ENCODE results near the gene RPS19BP1. TPM values are rescaled to one million over a fixed set of nuclear protein-coding genes. Genes with fewer than 3 reads are reported as not detected.

The RPS19BP1 gene
- total and polyA plus RNA-seq, 2 donors: 20.0 to 147 TPM

Other genes starting within 250 kb of the RPS19BP1 start
- gene RPL3, start 213.1 kb downstream of the RPS19BP1 start, total RNA-seq: 1,908 TPM
- 4,002 TPM for gene RPL3, start 213.1 kb downstream of the RPS19BP1 start, polyA plus RNA-seq
- 13.3 TPM for gene SYNGR1, start 182.8 kb downstream of the RPS19BP1 start, total RNA-seq
- gene SYNGR1, start 182.8 kb downstream of the RPS19BP1 start, polyA plus RNA-seq: 54.6 TPM
- gene TAB1, start 133.0 kb downstream of the RPS19BP1 start, total RNA-seq: 12.6 TPM
- 34.7 TPM for gene TAB1, start 133.0 kb downstream of the RPS19BP1 start, polyA plus RNA-seq
- 4.2 TPM for gene MGAT3, start 75.7 kb downstream of the RPS19BP1 start, total RNA-seq
- 4.8 TPM for gene MGAT3, start 75.7 kb downstream of the RPS19BP1 start, polyA plus RNA-seq
- gene MIEF1, start 30.5 kb downstream of the RPS19BP1 start, total RNA-seq: 12.2 TPM
- 18.4 TPM for gene MIEF1, start 30.5 kb downstream of the RPS19BP1 start, polyA plus RNA-seq
- 154 TPM for gene ATF4, start 12.2 kb downstream of the RPS19BP1 start, total RNA-seq
- gene ATF4, start 12.2 kb downstream of the RPS19BP1 start, polyA plus RNA-seq: 633 TPM
- 0.11 TPM for gene CACNA1I, start 38.0 kb upstream of the RPS19BP1 start, total RNA-seq
- 0.14 TPM for gene CACNA1I, start 38.0 kb upstream of the RPS19BP1 start, polyA plus RNA-seq